Activated gamma-delta T cell (primary cell): ENCODE results near the gene PEX11G.

ENCODE experiments used
- DNase-seq: peaks from one replicate; lab custom pipeline; 2025; lab: John Stamatoyannopoulos, UW

Gene PEX11G

GRCh38 chr19:7521551-7522071, 32.8 kb upstream of the PEX11G start:
- no peak for DNase-seq

- no peak for DNase-seq
Observed at GRCh38 chr19:7520131-7521051, 31.6 kb upstream of the PEX11G start.

- no peak for DNase-seq
Observed at GRCh38 chr19:7519361-7520130, 30.7 kb upstream of the PEX11G start.

GRCh38 chr19:7516878-7517277, 28.0 kb upstream of the PEX11G start:
- DNase-seq = no peak

- DNase-seq = no peak
Observed at GRCh38 chr19:7516333-7516732, 27.5 kb upstream of the PEX11G start.

- no peak for DNase-seq
Observed at GRCh38 chr19:7515645-7516151, 26.9 kb upstream of the PEX11G start, which contains the start of gene ZNF358. TSS of gene ZNF358 (plus strand) at chr19:7516103. CDS start at chr19:7519243, 3,140 bp downstream.

- no peak for DNase-seq
Observed at GRCh38 chr19:7515110-7515644, 26.3 kb upstream of the PEX11G start.

- no peak for DNase-seq
Observed at GRCh38 chr19:7513809-7514642, 25.2 kb upstream of the PEX11G start.

GRCh38 chr19:7512400-7512851, 23.6 kb upstream of the PEX11G start:
- DNase-seq = no peak

GRCh38 chr19:7509625-7510024, 20.8 kb upstream of the PEX11G start:
- DNase-seq = no peak

- DNase-seq = no peak
Observed at GRCh38 chr19:7507884-7508283, 19.0 kb upstream of the PEX11G start.

GRCh38 chr19:7506385-7507328, 17.8 kb upstream of the PEX11G start:
- no peak for DNase-seq

GRCh38 chr19:7505682-7506384, 17.0 kb upstream of the PEX11G start:
- no peak for DNase-seq

GRCh38 chr19:7505288-7505681, 16.4 kb upstream of the PEX11G start:
- no peak for DNase-seq

GRCh38 chr19:7504684-7505083, 15.8 kb upstream of the PEX11G start:
- no peak for DNase-seq

GRCh38 chr19:7502552-7502951, 13.7 kb upstream of the PEX11G start:
- DNase-seq = no peak

GRCh38 chr19:7500811-7501450, 12.1 kb upstream of the PEX11G start:
- DNase-seq = no peak

- no peak for DNase-seq
Observed at GRCh38 chr19:7497292-7497691, 8.5 kb upstream of the PEX11G start.
